Prostate gland (tissue), 2 donors: ENCODE data around the gene SLCO4A1. TPM values are rescaled to one million over a fixed set of nuclear protein-coding genes. Genes with fewer than 3 reads are reported as not detected.

Experiments used
- DNase-seq: peaks from one replicate; pipeline ENCODE4 v3.0.0-alpha.2; 2019; ENCODE audit warnings: low spot score
- H3K27ac ChIP-seq, 2 donors: fragments of 200-600 bp; sonication (generic); 2 replicates each; pipeline ENCODE4 v1.5.1; 2017 to 2019
- H3K27me3 ChIP-seq: fragments of 200-600 bp; sonication (generic); replicated peaks from 2 replicates; pipeline ENCODE4 v1.5.1; 2019; ENCODE audit not compliant: insufficient read depth
- H3K36me3 ChIP-seq, 2 donors: fragments of 200-600 bp; sonication (generic); 1 replicate in 1 of 2; 2 replicates in 1 of 2; pipeline versions ENCODE4 v1.5.1 to v1.8.1; 2017 to 2019
- H3K4me1 ChIP-seq: fragments of 200-600 bp; sonication (generic); replicated peaks from 2 replicates; pipeline ENCODE4 v1.5.1; 2019
- H3K4me3 ChIP-seq, 2 donors: fragments of 200-600 bp; sonication (generic); 2 replicates each; pipeline ENCODE4 v1.5.1; 2017 to 2019
- H3K9me3 ChIP-seq: fragments of 200-600 bp; sonication (generic); 2 replicates; pipeline ENCODE4 v1.5.1; 2017
- CTCF ChIP-seq, 4 experiments: fragments of 200-600 bp in 2 of 4; fragments of 450-650 bp in 2 of 4; sonication (generic) in 2 of 4; IDR thresholded peaks; 1 replicate in 3 of 4; 2 replicates in 1 of 4; pipeline ENCODE4 v1.5.1; 2016 to 2019; ENCODE audit warnings: antibody characterized with exemption in 4 of 4, mild to moderate bottlenecking in 2 of 4, moderate library complexity in 2 of 4
- POLR2A ChIP-seq: fragments of 450-650 bp; IDR thresholded peaks from one replicate; pipeline ENCODE4 v1.6.1; 2016; ENCODE audit warnings: antibody characterized with exemption, mild to moderate bottlenecking
- POLR2AphosphoS5 ChIP-seq: sonication (generic); formaldehyde crosslinking; IDR thresholded peaks from one replicate; pipeline ENCODE4 v1.6.1; 2017; ENCODE audit warnings: antibody characterized with exemption
- WGBS: methylation state at CpG from one replicate; pipeline ENCODE4 v1.1.5; 2018; 5-methylcytosine and 5-hydroxymethylcytosine counted together
- intact Hi-C: fragments of 100-400 bp; cut with DNase I; formaldehyde crosslinking; loops from one replicate; pipeline ENCODE4 v1.14.2; 2022
- total RNA-seq, 2 donors: library from RNA; depleted of rRNA; stranded (reverse); fragments of >200 nt; gene quantifications; one replicate each; pipeline ENCODE4 v1.1.0, GENCODE V29; 2016

The SLCO4A1 gene
- total RNA-seq, 2 donors from 2014 or later, result 4.5 to 12.3 TPM

GRCh38 chr20:62639765-62640164 lies 2.5 kb upstream of the SLCO4A1 start:
- DNase-seq, result no peak
- peaks cover 2% of the 10 kb centered on the region for H3K27me3 ChIP-seq
- peaks cover 16% of the 10 kb centered on the region for H3K4me1 ChIP-seq
- H3K9me3 ChIP-seq, result no peaks in the 10 kb centered on the region
- TF ChIP-seq CTCF (IDR thresholded peaks at IDR 0.05) (no peak), POLR2AphosphoS5 (no peak), POLR2A (no peak)
- intact Hi-C loops, result no loop called here
- H3K27ac ChIP-seq, result no peak overlapping the region
- no peak overlapping the region for H3K4me3 ChIP-seq
- no peaks in the 10 kb centered on the region for H3K36me3 ChIP-seq
- WGBS, result 83% methylated on average over 9 of the region's 9 CpGs

GRCh38 chr20:62640870-62641269 lies 1.4 kb upstream of the SLCO4A1 start:
- no peak overlapping the region for H3K27ac ChIP-seq
- no peaks in the 10 kb centered on the region for H3K36me3 ChIP-seq
- H3K4me1 ChIP-seq, result peaks cover 16% of the 10 kb centered on the region
- no peaks in the 10 kb centered on the region for H3K9me3 ChIP-seq
- no peak for TF ChIP-seq POLR2AphosphoS5
- TF ChIP-seq CTCF (IDR thresholded peaks at IDR 0.05), result no peak
- no peak for TF ChIP-seq POLR2A
- DNase-seq, result no peak
- H3K27me3 ChIP-seq, result peaks cover 2% of the 10 kb centered on the region
- WGBS, result 90% methylated on average over 9 of the region's 9 CpGs
- intact Hi-C loops, result no loop called here
- H3K4me3 ChIP-seq, result no peak overlapping the region

GRCh38 chr20:62641321-62642050 lies 817 bp upstream of the SLCO4A1 start:
- Histone ChIP-seq H3K9me3 (no peaks in the 10 kb centered on the region), H3K27me3 (no peaks in the 10 kb centered on the region), H3K4me3 (peak overlapping the region; percentile 32 to 40), H3K4me1 (peaks cover 16% of the 10 kb centered on the region), H3K27ac (peak overlapping the region in 1 of 2 donors; percentile 17), H3K36me3 (no peaks in the 10 kb centered on the region)
- intact Hi-C loops, result no loop called here
- no peak for DNase-seq
- TF ChIP-seq CTCF (IDR thresholded peaks at IDR 0.05) (no peak), POLR2AphosphoS5 (no peak)
- 46% methylated on average over 27 of the region's 32 CpGs for WGBS

- intact Hi-C loops, result no loop called here
- peak overlapping the region in 1 of 2 donors; percentile 38 for H3K27ac ChIP-seq
- peak overlapping the region; percentile 32 to 40 for H3K4me3 ChIP-seq
- peak; percentile 2 for TF ChIP-seq POLR2A
- no peak for TF ChIP-seq POLR2AphosphoS5
- 2% methylated on average over 58 of the region's 84 CpGs for WGBS
- no peaks in the 10 kb centered on the region for H3K9me3 ChIP-seq
- H3K4me1 ChIP-seq, result peaks cover 16% of the 10 kb centered on the region
- no peak for DNase-seq
- H3K36me3 ChIP-seq, result no peaks in the 10 kb centered on the region
- no peaks in the 10 kb centered on the region for H3K27me3 ChIP-seq
Measured at GRCh38 chr20:62642666-62643520, 590 bp downstream of the SLCO4A1 start.

GRCh38 chr20:62643521-62644043 lies 1.3 kb downstream of the SLCO4A1 start:
- intact Hi-C loops, result no loop called here
- no peak for DNase-seq
- Histone ChIP-seq H3K27ac (no peak overlapping the region), H3K27me3 (no peaks in the 10 kb centered on the region), H3K36me3 (no peaks in the 10 kb centered on the region), H3K4me3 (peak overlapping the region; percentile 32 to 40), H3K9me3 (no peaks in the 10 kb centered on the region), H3K4me1 (peaks cover 16% of the 10 kb centered on the region)
- TF ChIP-seq POLR2AphosphoS5 (no peak), CTCF (IDR thresholded peaks at IDR 0.05) (no peak), POLR2A (no peak)
- 31% methylated on average over 14 of the region's 14 CpGs for WGBS
